ENCODE measurements around the gene SYNJ2BP. TPM values are rescaled to one million over a fixed set of nuclear protein-coding genes. Genes with fewer than 3 reads are reported as not detected.

SYNJ2BP gene
- total RNA-seq, 1 donor from 2014 or later: 34.4 TPM

DNA sequence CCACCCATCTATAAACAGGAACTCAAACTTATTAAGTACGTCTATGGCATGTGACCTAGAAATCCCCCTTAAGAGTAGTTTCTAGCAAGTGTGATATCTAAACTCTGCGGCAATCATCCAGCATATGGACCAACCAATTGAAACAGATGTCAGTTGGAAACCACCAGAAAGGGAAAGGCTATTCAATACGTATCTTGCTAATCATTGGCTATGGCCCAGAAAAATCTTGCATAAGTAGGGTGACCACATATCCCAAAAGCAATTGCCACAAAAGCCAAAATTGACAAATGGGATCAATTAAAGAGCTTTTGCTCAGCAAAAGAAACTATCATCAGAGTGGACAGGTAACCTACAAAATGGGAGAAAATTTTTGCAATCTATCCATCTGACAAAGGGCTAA is 24.2 kb downstream of the SYNJ2BP start:
- no peak for DNase-seq (ENCODE audit: low spot score)

DNA sequence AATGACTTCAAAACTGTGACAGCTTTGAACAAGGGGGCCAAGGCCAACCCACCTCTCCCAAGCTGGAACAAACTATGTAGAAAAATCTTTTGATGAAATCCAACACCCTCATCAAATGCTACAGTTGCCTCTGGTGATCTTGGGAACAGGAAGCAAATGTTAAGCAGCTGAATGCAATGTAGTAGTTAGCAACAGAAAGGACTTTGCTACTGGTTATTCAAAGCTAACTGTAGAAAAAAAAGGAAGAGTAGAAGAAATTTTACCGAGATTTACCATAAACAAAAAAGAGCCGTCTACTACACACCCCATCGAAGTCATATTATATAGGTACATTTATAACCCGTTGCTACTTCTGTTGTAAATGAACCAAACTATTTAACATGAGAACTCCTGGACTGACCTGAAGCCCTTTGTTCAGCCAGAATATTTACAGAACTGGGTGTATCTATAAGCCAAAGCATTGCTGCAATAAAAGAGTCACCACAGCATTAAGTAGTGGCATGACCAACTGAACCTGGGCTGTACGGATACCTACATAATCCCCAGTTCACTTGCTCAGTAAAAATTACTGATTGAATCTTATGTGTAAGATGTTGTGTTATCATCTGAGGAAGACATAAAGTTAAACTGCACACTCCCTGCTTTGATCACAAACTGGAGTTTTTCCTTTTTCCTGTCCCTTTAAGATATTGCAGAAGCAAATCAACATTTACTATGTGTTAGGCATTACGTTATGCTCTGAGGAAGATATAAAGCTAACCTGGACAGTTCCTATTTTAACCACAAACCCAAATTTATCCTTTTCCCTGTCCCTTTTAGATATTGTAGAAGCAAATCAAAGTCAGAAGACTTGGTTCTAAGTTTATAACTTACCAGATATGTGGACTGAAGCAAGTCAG is 25.1 kb downstream of the SYNJ2BP start:
- no peak for DNase-seq (ENCODE audit: low spot score)

DNA sequence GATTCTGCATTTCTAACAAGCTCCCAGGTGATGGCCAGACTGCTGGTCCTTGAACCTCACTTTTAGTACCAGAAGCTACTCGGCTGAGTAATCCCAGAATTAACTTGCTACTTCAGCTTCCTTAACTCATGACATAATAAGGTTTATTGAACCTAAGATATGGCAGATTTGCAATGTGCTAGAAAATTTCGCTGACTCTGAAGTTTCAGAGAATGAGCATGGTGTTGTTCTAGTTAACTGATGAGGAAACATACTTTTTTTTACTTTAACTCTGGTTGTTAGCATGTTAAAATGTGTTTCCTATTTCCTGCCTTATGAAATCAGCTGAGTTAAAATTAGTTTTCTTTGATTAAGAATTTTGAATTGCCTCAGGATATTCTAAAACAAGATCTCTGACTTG is 34.4 kb downstream of the SYNJ2BP start:
- no peak for DNase-seq (ENCODE audit: low spot score)

DNA sequence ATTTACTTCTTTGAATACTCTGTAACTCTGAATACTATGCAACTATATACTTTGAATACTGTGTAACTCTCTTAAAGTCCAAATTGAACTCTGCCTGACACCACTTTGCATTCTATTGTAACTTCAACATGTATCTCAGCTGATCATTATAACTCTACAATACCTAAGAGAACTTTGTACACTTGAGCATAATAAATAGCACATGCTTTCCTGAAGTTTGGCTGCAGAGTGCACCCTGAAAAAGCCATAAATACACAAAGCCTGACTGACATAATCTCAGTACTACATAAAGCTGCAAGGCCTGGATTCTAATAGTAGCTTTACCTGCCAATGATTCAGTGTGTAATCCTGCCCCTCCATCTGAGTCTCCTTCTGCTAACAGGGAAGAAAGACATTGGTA is 36.1 kb downstream of the SYNJ2BP start:
- no peak for DNase-seq (ENCODE audit: low spot score)

DNA sequence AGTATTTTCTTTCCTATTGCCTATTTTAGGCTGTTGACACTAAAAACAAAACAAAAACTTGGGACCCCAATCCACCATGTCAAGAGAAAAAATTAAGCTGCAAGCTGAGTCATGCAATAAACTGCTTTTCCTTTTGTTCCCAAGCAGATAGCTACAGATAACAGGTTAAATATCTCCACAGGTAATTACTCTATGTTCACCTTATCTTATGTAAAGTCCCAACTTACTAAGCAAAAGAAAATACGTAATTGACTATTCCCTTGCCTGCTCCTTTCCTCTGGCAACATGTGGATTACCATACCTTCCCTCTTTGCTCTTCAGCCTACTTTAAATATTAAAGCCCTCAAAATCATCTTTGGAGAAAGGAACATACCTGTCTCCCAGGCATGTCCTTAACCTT is 38.2 kb downstream of the SYNJ2BP start:
- no peak for DNase-seq (ENCODE audit: low spot score)

Other genes starting within 250 kb of the SYNJ2BP start
- gene SLC8A3, start 228.1 kb downstream of the SYNJ2BP start, total RNA-seq (ENCODE audit: insufficient read depth, low replicate concordance): 2.9 TPM
- 27.0 TPM for gene COX16, start 57.4 kb downstream of the SYNJ2BP start, total RNA-seq (ENCODE audit: insufficient read depth, low replicate concordance)
- 3.4 TPM for gene ADAM21, start 35.1 kb upstream of the SYNJ2BP start, total RNA-seq (ENCODE audit: insufficient read depth, low replicate concordance)
- gene ADAM20, start 117.9 kb upstream of the SYNJ2BP start, total RNA-seq (ENCODE audit: insufficient read depth, low replicate concordance): 1.4 TPM
- gene MED6, start 183.6 kb upstream of the SYNJ2BP start, total RNA-seq (ENCODE audit: insufficient read depth, low replicate concordance): 57.1 TPM
- 0.96 TPM for gene TTC9, start 224.8 kb upstream of the SYNJ2BP start, total RNA-seq (ENCODE audit: insufficient read depth, low replicate concordance)